Choroid plexus epithelial cell (primary cell): Measurements from ENCODE around the gene GLP2R.
A peak's percentile ranks its signal among the peaks of the same experiment; 100 is the strongest.

Experiments
- DNase-seq: peaks from one replicate; pipeline ENCODE4 v3.0.0-alpha.2; 2010; ENCODE audit warnings: low read depth
- H3K4me3 ChIP-seq: 2 replicates; pipeline ENCODE4 v1.5.1; 2011; ENCODE audit warnings: low read depth, mild to moderate bottlenecking, control low read depth, low read length, moderate library complexity
- TF ChIP-seq, protein P1 (sequence below): conservative IDR thresholded peaks from 2 replicates; pipeline ENCODE4 v1.5.1; 2011; ENCODE audit warnings: low read depth, mild to moderate bottlenecking, control low read depth, inconsistent platforms, low read length, moderate library complexity

GLP2R gene

DNA sequence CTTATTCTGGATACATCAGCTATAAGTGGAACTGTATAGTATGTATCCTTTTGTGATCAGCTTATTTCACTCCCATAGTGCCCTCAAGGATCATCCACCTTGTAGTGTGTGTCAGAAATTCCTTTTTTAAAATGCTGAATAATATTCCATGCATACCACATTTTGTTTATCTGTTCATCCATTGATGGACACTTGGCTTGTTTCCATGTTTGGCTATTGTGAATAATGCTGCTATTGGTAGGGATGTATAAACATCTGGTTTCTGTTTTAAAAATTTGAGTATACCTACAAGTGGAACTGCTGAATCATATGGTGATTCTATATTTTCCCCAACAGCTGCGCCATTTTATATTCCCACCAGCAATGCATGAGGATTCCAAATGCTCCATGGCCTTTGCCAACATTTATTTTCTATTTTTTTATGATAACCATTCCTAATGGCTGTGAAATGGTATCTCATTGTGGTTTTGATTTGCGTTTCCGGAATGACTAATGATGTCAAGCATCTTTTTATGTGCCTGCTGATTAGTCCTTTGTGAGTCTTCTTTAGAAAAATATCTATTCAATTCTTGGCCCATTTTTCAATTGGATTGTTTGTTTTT is 67.8 kb downstream of the GLP2R start:
- TF ChIP-seq, protein P1, sequence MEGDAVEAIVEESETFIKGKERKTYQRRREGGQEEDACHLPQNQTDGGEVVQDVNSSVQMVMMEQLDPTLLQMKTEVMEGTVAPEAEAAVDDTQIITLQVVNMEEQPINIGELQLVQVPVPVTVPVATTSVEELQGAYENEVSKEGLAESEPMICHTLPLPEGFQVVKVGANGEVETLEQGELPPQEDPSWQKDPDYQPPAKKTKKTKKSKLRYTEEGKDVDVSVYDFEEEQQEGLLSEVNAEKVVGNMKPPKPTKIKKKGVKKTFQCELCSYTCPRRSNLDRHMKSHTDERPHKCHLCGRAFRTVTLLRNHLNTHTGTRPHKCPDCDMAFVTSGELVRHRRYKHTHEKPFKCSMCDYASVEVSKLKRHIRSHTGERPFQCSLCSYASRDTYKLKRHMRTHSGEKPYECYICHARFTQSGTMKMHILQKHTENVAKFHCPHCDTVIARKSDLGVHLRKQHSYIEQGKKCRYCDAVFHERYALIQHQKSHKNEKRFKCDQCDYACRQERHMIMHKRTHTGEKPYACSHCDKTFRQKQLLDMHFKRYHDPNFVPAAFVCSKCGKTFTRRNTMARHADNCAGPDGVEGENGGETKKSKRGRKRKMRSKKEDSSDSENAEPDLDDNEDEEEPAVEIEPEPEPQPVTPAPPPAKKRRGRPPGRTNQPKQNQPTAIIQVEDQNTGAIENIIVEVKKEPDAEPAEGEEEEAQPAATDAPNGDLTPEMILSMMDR: no peak
- H3K4me3 ChIP-seq: no peak overlapping the region
- peak; percentile 45 for DNase-seq

DNA sequence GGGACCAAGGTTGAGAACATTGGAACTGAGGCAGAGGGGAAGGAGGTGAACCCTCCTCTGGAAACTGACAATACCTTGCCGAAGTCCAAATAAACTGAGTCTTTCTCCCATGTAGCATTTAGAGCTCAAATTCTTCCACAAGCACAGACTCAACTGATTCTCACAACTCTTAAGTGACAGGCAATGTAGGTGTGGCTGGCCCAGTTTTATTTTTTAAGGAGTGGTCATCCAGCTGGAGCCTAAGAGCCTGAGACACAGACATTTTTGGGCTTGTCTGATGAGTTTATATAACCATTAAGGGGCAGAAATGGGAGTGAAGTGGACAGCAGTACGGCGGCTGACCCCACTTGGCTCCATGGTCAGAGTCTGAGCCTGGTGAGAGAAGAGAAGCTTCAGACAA is 68.5 kb downstream of the GLP2R start:
- TF ChIP-seq, protein P1: no peak
- H3K4me3 ChIP-seq: no peak overlapping the region
- DNase-seq: no peak

- H3K4me3 ChIP-seq: no peak overlapping the region
- TF ChIP-seq, protein P1: no peak
- peak; percentile 23 for DNase-seq
Measured at GRCh38 chr17:9895923-9896322, 70.2 kb downstream of the GLP2R start.

DNA sequence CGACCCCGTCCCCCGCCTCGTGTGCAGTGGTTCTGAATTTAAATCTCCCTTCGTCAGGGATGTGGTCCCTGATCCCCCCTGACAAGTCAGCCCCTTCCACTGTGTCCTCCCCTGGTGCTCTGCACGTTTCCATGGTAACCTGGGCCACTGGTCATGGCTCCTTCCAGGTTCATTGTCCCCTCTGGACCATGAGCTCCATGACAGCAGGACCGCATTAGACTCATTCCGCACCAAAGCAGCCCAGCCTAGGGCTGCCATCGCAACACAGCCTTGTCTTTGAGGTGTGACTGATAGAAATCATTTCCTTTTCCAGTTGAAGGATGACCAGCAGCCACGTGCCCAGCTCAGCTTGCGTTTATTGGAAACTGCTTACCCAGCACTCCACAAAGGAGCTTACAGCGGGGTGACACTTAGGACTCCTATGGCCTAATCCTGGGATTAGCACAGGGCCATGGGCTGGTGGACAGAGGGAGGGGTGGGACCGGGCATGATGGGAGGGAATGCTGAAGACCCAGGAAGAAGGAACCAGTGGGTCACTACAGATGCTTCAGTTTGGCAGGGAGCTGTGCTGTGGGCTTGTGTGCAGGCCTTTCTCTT is 71.7 kb downstream of the GLP2R start:
- DNase-seq: no peak
- TF ChIP-seq, protein P1: no peak
- no peak overlapping the region for H3K4me3 ChIP-seq

DNA sequence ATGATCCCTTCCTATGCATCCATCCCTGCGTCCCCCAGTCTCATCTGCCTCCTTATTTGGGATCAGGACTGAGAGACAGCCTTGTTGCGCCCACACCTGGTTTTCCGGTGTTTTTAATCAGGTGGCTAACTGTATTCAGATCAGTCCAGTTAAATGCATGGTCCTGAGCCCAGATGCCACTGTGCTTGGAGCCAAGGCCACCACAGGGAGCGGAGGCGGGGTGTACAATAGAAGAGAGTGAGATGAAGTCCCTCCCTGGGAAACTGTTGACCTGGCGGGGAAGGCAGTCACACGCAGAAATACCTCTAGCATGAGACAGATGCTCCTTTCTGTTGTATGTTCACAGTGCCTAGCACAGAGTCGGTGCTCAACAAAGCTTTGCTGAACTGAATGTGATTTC is 73.1 kb downstream of the GLP2R start:
- TF ChIP-seq, protein P1: no peak
- no peak overlapping the region for H3K4me3 ChIP-seq
- DNase-seq: no peak

GRCh38 chr17:9899280-9900043 is 73.7 kb downstream of the GLP2R start:
- TF ChIP-seq, protein P1: no peak
- no peak for DNase-seq
- H3K4me3 ChIP-seq: no peak overlapping the region
